Activated naive CD4-positive, alpha-beta T cell treated with anti-CD3 and anti-CD28 coated beads, Interleukin-2, amount 50 U/mL, for 72 hours (primary cell): ENCODE data around the gene TRIM34. TPM values are rescaled to one million over a fixed set of nuclear protein-coding genes. Genes with fewer than 3 reads are reported as not detected.
"Not testable (repeated sequence)": the region's sequence is repeated elsewhere in the genome, so short reads cannot be mapped to it uniquely, and the experiment has no call there.

Experiments
- ATAC-seq, 2 donors: fragments of 150-1000 bp; cut with Tn5 transposase; 2 replicates each; pipeline ENCODE4 v1.10.0; 2021; ENCODE audit warnings: mild to moderate bottlenecking in 2 of 2, moderate library complexity in 2 of 2
- DNase-seq, 2 donors: peaks; one replicate each; pipeline ENCODE4 v3.0.0; 2021 to 2022; ENCODE audit warnings: low spot score in 2 of 2
- H3K27ac Mint-ChIP-seq, 2 donors: one replicate each; pipeline ENCODE4 v1.8.0; 2022; ENCODE audit warnings: mild to moderate bottlenecking in 2 of 2, mixed read lengths in 2 of 2
- H3K36me3 Mint-ChIP-seq, 2 donors: one replicate each; pipeline ENCODE4 v1.8.0; 2022; ENCODE audit warnings: mixed read lengths in 2 of 2
- H3K9me3 Mint-ChIP-seq, 2 donors: one replicate each; pipeline ENCODE4 v1.8.0; 2022; ENCODE audit warnings: mixed read lengths in 2 of 2
- total RNA-seq, 2 donors: library from RNA; stranded (reverse); gene quantifications; one replicate each; pipeline ENCODE4 v1.2.3, GENCODE V29; 2022

TRIM34 gene
- total RNA-seq, 2 donors from 2014 or later = 10.9 to 12.0 TPM

DNA sequence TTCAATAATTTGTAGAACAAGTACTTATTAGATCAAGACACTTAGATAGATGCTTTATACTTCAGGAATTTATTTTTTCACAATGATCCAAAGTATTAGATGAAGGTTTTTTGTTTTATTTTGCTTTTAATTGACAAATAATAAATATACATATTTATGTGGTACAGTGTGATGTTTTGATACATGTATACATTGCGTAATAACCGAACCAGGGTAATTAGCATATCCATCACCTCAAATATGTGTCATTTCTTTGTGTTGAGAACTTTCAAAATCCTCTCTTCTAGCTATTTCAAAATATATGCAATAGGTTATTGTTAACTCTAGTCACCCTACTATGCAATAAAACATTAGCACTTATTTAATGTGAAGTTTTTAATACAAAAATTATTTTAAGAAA is 38.7 kb downstream of the TRIM34 start:
- no peak for DNase-seq
- Mint-ChIP-seq H3K9me3 (peaks cover 0 to 2% of the 10 kb centered on the region in 2 donors), H3K36me3 (no peaks in the 10 kb centered on the region), H3K27ac (no peak overlapping the region)
- ATAC-seq = no peak

DNA sequence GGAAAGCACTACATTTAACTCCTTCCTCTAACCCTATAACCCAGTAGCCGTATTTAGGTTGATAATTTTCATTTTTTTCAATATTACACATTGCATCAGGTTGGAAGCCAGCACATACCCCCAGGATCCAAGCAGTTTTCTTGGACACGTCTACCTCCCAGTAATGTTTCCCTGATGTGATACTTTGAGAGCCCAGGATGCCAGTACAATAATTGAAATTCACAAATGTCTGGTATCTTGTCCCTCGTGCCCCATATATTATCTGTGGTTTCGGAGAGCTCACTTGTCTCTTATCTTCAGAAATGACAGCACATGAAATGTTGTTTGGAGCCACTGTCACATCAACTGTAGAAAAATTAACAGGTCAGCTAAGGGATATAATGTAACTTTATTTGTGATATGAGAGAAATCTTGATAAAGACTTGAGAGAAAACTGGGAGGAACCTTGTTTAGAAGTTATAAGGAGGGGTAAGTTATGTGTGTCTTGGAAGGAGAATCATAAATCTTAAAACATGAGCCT is 40.3 kb downstream of the TRIM34 start:
- Mint-ChIP-seq H3K27ac (no peak overlapping the region), H3K36me3 (no peaks in the 10 kb centered on the region), H3K9me3 (no peaks in the 10 kb centered on the region)
- ATAC-seq (no peak), DNase-seq (no peak)

DNA sequence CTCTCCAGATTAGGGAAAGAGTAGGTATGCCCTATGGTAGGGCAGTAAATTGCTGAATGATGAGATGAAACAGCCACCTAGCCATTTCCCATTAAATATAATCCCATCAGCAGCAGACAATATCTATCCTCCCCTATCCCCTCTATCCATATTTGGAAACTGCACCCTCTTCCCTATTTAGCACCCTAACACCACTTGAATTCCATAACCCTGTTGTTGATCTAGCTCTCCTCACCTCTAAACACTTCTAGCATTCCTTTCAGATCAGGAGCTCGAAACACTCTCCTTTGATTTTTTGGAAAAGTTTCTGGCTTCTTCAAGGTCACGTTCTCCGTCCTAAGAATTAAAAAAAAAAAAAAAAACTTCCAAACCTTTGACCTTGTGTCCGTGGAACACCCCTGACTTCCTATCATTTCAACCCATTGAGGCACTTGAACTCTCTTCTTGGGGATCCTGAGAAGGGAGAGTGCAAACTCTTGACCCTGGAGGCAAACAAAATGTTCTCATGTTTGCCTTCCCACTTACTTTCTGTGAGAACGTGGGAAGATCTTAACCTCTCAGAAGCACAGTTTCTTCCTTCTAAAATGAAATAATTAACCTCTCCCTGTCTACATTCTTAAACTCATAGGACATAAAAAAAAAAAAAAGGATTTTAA is 41.1 kb downstream of the TRIM34 start:
- DNase-seq = no peak
- H3K9me3 Mint-ChIP-seq = no peaks in the 10 kb centered on the region
- no peak overlapping the region for H3K27ac Mint-ChIP-seq
- no peak for ATAC-seq
- H3K36me3 Mint-ChIP-seq = no peaks in the 10 kb centered on the region

DNA sequence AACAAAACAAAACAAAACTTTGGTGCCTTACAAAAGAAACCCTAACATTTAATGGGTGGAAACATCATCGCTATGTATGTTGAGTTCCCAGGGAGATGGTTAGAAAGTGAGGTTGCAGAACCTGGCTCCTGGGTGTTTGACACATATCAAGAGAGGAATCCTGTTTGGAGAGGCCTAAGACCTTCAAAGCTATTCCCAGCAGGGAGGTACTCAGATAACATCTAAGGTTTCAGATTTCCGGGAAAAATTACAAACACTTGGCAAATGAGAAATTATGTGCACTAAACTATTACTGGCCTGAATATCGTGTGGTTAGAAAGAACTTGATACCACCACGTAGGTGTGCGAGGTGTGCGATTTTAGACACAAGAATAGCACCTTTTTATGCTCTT is 41.6 kb downstream of the TRIM34 start:
- no peaks in the 10 kb centered on the region for H3K36me3 Mint-ChIP-seq

DNA sequence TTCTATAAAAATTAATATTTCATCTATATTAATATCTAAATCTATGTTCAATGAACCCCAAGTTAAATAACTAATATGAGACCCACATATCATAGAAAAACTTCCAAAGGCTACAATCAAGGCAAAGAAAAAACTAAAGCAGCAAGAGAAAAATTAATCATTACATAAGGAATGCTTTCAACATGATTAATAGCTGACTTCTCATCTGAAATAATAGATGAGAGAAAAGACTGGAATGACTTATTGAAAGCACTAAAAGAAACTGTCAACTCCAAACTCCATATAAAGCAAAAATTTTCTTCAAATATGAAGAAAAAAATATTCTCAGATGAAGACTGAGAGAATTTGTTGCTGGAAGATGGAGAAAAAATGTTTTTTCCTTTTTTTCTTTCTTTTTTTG is 47.0 kb downstream of the TRIM34 start:
- no peak overlapping the region for H3K27ac Mint-ChIP-seq
- peaks cover 6 to 7% of the 10 kb centered on the region in 2 donors for H3K36me3 Mint-ChIP-seq
- DNase-seq (no peak), ATAC-seq (no peak)
- no peaks in the 10 kb centered on the region for H3K9me3 Mint-ChIP-seq

More for the DNA sequence above, 41.6 kb downstream of the TRIM34 start:
- Mint-ChIP-seq H3K27ac (no peak overlapping the region), H3K9me3 (no peaks in the 10 kb centered on the region)
- ATAC-seq (no peak), DNase-seq (no peak)

DNA sequence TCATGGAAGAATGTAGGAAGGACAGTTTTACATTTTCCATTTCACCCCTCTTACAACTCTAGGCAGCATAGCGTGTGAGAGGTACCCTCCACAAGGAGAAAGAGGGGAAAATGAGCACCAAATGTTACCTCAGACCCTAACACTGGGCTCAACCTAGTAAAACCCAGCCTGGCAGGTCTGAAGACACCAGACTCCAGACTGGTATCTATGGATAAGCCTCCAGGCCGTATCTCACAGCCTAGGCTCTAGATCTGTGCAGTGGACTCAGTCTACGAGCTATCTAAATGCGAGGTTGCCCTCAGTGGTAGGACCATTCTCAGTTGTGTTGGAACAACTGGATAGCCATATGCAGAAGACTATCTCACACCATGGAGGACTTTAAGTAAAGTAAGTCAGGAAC is 49.6 kb downstream of the TRIM34 start:
- no peaks in the 10 kb centered on the region for H3K9me3 Mint-ChIP-seq
- peaks cover 23 to 25% of the 10 kb centered on the region in 2 donors for H3K36me3 Mint-ChIP-seq
- DNase-seq = no peak
- ATAC-seq = no peak
- no peak overlapping the region for H3K27ac Mint-ChIP-seq

DNA sequence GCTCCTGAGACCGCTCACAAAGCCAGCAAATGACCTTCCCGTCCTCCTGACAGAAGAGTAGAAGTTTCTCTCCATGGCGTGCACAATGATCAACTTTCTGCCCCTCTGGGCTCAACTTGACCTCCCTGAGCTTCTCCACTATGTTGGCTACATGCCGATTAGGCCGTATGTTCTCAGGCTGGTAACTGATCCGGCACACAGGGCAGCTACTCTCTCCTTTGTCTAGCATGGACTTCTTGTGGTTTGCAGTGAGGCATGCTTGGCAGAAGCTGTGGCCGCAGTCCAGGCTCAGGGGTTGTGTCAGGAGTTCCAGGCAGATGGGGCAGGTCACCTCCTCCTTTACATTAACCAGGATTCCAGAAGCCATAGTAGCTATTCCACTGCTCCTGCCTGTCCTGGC is 55.0 kb downstream of the TRIM34 start:
- Mint-ChIP-seq H3K36me3 (peaks cover 32 to 36% of the 10 kb centered on the region in 2 donors), H3K9me3 (no peaks in the 10 kb centered on the region), H3K27ac (peak overlapping the region in 1 of 2 donors; percentile 16)
- no peak for DNase-seq
- ATAC-seq = no peak

DNA sequence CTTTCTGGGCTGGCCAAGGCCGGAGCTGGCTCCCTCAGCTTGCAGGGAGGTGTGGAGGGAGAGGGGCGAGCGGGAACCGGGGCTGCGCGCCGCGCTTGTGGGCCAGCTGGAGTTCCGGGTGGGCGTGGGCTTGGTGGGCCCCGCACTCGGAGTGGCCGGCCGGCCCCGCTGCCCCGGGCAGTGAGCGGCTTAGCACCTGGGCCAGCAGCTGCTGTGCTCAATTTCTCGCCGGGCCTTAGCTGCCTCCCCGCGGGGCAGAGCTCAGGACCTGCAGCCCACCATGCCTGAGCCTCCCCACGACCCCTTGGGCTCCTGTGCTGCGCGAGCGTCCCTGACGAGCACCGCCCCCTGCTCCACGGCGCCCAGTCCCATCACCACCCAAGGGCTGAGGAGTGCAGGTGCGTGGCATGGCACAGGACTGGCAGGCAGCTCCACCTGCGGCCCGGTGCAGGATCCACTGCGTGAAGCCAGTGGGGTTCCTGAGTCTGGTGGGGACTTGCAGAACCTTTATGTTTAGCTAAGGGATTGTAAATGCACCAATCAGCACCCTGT is 58.2 kb downstream of the TRIM34 start:
- not testable (repeated sequence) for DNase-seq, ATAC-seq, H3K9me3 Mint-ChIP-seq
- Mint-ChIP-seq H3K27ac (peak overlapping the region in 1 of 2 donors; percentile 95), H3K36me3 (peaks cover 29 to 30% of the 10 kb centered on the region in 2 donors)

DNA sequence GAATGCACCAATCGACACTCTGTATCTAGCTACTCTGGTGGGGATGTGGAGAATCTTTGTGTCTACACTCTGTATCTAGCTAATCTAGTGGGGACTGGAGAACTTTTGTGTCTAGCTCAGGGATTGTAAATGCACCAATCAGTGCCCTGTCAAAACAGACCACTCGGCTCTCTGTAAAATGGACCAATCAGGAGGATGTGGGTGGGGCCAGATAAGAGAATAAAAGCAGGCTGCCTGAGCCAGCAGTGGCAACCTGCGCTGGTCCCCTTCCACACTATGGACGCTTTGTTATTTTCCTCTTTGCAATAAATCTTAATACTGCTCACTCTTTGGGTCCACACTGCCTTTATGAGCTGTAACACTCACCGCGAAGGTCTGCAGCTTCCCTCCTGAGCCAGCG is 58.8 kb downstream of the TRIM34 start:
- not testable (repeated sequence) for H3K9me3 Mint-ChIP-seq
- peak; percentile 30 to 56 for DNase-seq
- peaks cover 22 to 23% of the 10 kb centered on the region in 2 donors for H3K36me3 Mint-ChIP-seq

DNA sequence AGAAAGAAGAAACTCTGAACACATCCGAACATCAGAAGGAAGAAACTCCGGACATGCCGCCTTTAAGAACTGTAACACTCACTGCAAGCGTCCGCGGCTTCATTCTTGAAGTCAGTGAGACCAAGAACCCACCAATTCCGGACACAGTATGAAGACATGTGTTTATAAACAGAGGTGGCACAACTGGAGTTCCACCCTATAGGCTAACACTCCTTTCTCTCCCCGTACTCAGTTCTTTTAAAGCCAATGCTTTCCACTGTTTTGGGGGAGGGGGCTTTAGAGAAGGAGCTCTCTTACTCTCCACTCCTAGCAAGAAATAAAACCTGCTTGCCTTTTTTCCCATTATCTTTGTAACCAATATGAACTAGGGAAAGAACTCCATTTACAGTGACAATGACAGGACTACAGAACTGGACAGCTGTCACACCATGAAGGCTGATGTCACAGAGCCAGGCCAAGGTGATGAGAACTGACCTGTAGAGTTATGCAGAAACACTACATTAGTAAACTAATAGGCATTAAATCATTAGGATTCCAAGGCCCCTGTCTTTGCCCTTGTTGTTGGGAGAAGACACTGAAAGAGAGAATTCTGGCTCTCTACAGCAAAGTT is 59.3 kb downstream of the TRIM34 start:
- DNase-seq (no peak), ATAC-seq (peak in 1 of 2 donors; percentile 5)
- Mint-ChIP-seq H3K9me3 (no peaks in the 10 kb centered on the region), H3K36me3 (peaks cover 17 to 18% of the 10 kb centered on the region in 2 donors), H3K27ac (peak overlapping the region; percentile 95 to 99)

More for the DNA sequence above, 58.8 kb downstream of the TRIM34 start:
- H3K27ac Mint-ChIP-seq = peak overlapping the region; percentile 95 to 99
- ATAC-seq = not testable (repeated sequence)

DNA sequence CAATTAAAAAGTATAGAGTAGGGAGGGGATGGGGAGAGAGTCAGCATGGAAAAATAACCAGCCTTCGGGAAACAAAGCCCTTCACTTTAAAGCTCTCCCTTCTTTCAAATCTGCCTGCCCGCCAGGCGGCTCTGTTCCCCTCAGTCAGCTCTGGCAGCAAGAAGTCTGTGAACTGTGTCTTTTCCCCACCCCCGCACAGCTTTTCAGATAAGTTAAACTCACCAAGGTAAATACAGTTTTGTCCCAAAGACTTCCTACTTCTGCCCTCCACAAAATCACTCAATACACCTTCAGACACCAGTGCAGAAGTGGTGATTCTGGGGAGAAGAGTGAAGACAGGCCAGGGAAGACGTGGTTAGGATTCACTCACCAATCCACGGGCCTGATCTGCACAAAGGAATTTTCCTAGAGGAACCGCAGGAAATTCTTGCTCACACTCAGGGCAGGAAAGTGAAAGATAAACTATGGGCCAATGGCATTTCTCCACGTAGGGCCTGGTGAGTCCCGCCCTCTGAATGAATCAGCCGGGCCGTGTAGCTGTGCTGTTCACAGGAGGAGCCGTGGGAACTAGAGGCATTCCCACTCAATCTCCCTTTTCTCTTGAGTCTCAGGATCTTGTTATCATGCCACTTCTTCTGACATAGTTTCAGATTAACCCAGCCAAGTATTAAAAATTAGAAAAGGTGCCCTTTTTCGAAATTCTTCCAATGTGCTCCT is 60.0 kb downstream of the TRIM34 start, which contains the start of gene TRIM5:
Gene TRIM5, minus strand, starts transcription at position 429 of the 717 bp plus-strand sequence. CDS start 4,897 bp downstream, outside the sequence.
- DNase-seq = peak; percentile 73 to 82
- Mint-ChIP-seq H3K36me3 (peaks cover 14 to 16% of the 10 kb centered on the region in 2 donors), H3K27ac (peak within 1 kb of the TSS; percentile 95 to 99), H3K9me3 (no peaks in the 10 kb centered on the region)
- ATAC-seq = peak; percentile 91 to 94

DNA sequence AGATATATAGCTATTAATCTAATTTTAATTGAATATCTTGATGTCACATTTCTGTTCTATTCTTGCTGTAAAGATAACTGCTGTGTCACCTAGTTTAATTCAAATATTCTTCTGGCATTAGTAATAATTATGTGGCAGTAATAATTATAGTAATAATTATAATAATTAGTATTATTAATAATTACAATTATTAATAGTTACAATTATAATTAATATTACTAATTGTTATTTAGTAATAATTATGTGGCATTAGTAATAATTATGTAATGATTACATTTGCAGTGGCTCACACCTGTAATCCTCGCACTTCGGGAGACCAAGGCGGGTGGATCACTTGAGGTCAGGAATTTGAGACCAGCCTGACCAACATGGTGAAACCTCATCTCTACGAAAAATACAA is 61.6 kb downstream of the TRIM34 start:
- DNase-seq (no peak), ATAC-seq (no peak)
- Mint-ChIP-seq H3K9me3 (no peaks in the 10 kb centered on the region), H3K27ac (no peak overlapping the region), H3K36me3 (peaks cover 28 to 29% of the 10 kb centered on the region in 2 donors)

DNA sequence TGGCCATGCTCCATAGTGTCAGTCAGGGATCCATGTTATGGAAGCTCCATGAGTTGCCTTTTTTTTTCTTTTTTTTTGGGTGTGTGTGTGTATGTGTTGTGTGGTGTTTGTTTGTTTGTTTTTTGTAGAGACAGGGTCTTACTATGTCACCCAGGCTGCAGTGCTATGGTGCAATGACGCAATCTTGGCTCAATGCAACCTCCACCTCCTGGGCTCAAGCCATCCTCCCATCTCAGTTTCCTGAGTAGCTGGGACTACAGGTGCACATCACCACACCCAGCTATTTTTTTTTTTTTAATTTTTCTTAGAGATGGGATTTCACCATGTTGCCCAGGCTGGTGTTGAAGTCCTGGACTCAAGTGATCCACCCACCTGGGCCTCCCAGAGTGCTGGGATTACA is 63.7 kb downstream of the TRIM34 start:
- no peaks in the 10 kb centered on the region for H3K9me3 Mint-ChIP-seq
- DNase-seq (no peak), ATAC-seq (no peak)
- H3K27ac Mint-ChIP-seq = peak overlapping the region; percentile 12 to 99
- H3K36me3 Mint-ChIP-seq = peaks cover 33% of the 10 kb centered on the region in 2 donors

DNA sequence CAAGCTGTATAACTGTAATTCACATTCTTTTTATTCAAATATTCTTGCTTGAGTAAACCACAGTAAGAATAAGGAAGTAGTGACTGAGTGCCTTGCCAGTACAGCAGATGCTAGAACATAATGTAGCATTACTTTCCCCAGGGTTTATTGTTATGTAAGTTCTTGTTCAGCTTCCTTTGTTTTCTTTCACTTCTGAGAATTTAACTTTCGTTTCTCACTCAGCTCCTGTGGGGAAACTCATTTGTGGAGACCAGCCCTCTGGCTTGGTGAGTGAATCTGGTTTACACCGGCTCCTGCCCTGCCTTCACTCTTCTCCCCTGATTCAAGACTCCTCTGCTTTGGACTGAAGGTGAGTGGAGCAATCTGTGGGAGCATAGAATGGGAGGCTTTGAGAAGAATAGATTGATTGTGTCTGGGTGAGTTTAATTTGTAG is 64.8 kb downstream of the TRIM34 start, which contains the start of gene TRIM22:
Gene TRIM22, plus strand, starts transcription at position 240 of the 433 bp plus-strand sequence. CDS start 6,443 bp downstream, outside the sequence.
- Mint-ChIP-seq H3K36me3 (peaks cover 27 to 35% of the 10 kb centered on the region in 2 donors), H3K27ac (peak within 1 kb of the TSS; percentile 97 to 99), H3K9me3 (no peaks in the 10 kb centered on the region)
- peak; percentile 52 to 67 for DNase-seq
- ATAC-seq = peak; percentile 65 to 71

DNA sequence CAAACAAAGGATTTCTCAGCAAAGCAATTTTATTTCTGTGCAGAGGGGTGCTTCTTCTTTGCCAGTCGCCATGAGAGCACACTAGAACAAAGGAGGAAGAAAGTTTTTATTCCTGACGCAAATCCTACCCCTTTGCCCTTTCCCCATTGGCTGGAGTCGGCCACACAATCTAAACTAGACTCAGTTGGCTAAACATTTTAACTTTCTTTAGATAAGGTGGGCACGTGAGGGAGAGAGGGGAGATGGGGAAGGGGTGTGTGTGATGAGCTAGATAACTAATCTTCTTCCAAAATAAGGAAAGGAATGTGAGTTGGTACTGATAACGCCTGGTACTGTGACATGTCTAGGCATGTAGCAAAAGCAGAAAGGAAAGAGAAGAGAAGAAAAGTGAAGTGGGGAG is 65.4 kb downstream of the TRIM34 start:
- Mint-ChIP-seq H3K9me3 (no peaks in the 10 kb centered on the region), H3K27ac (peak overlapping the region; percentile 97 to 99), H3K36me3 (peaks cover 31 to 41% of the 10 kb centered on the region in 2 donors)
- DNase-seq (no peak), ATAC-seq (peak in 1 of 2 donors; percentile 39)

DNA sequence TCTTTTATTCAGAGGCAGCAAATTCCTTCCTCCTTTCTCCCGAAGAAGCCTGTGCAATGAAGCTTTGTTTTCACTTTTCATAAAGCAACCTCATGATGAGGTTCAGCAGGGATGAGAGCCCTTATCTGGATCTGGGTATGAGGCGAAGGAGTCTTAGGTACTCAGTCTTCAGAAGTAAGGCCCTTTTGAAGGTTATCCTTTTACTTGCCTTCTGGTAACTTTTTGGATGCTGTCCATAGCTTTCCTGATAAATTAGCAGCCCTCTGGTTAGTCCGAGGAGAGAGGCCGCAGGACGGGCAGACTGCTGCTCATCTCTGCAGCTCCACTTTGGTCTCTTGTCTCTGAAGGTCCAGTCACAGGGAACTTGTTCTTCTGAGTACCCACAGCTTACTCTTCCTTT is 65.9 kb downstream of the TRIM34 start:
- no peaks in the 10 kb centered on the region for H3K9me3 Mint-ChIP-seq
- ATAC-seq = peak in 1 of 2 donors; percentile 21
- peaks cover 33 to 43% of the 10 kb centered on the region in 2 donors for H3K36me3 Mint-ChIP-seq
- peak overlapping the region; percentile 97 to 99 for H3K27ac Mint-ChIP-seq
- peak in 1 of 2 donors; percentile 59 for DNase-seq
